Lower lobe of right lung (tissue), 2 donors: ENCODE results near the gene TMPRSS3. TPM values are rescaled to one million over a fixed set of nuclear protein-coding genes. Genes with fewer than 3 reads are reported as not detected.
A peak's percentile ranks its signal among the peaks of the same experiment; 100 is the strongest.

Source experiments
- ATAC-seq, 2 donors: fragments of 200-7000 bp; cut with Tn5 transposase; one replicate each; pipeline ENCODE4 v1.9.1; 2020 to 2022; ENCODE audit warnings: mild to moderate bottlenecking in 2 of 2, moderate library complexity in 2 of 2
- DNase-seq: peaks from one replicate; pipeline ENCODE4 v3.0.0-alpha.2; 2020
- H3K27ac ChIP-seq: fragments of 200-600 bp; one replicate; pipeline ENCODE4 v1.8.0; 2022
- H3K27me3 ChIP-seq: fragments of 200-600 bp; one replicate; pipeline ENCODE4 v1.8.0; 2022; ENCODE audit warnings: low read depth
- H3K36me3 ChIP-seq: fragments of 200-600 bp; one replicate; pipeline ENCODE4 v1.8.0; 2022; ENCODE audit warnings: mild to moderate bottlenecking
- H3K4me1 ChIP-seq: fragments of 200-600 bp; one replicate; pipeline ENCODE4 v1.8.0; 2022
- H3K4me3 ChIP-seq: fragments of 200-600 bp; one replicate; pipeline ENCODE4 v1.8.0; 2022; ENCODE audit warnings: mild to moderate bottlenecking
- H3K9me3 ChIP-seq: fragments of 200-600 bp; one replicate; pipeline ENCODE4 v1.8.0; 2022
- intact Hi-C: fragments of 100-400 bp; cut with DNase I; formaldehyde crosslinking; loops from one replicate; pipeline ENCODE4 v1.11.0; 2022
- total RNA-seq: library from RNA; stranded (reverse); fragmentation: NEBNext Ultra II Directional; extraction: Animal tissue kit (Norgen Biotek cat#: 25700); gene quantifications from one replicate; pipeline ENCODE4 v1.2.1, GENCODE V29; 2021
- TF ChIP-seq, protein P1 (sequence below): fragments of 200-600 bp; IDR thresholded peaks from one replicate; pipeline ENCODE4 v1.8.0; 2022; ENCODE audit warnings: antibody characterized with exemption, mild to moderate bottlenecking
- donor health status: DM: no; HTN: yes; CAD: no; lungs with severe emphysema.

TMPRSS3 gene
- total RNA-seq, 1 donor from 2014 or later = 3.8 TPM

DNA sequence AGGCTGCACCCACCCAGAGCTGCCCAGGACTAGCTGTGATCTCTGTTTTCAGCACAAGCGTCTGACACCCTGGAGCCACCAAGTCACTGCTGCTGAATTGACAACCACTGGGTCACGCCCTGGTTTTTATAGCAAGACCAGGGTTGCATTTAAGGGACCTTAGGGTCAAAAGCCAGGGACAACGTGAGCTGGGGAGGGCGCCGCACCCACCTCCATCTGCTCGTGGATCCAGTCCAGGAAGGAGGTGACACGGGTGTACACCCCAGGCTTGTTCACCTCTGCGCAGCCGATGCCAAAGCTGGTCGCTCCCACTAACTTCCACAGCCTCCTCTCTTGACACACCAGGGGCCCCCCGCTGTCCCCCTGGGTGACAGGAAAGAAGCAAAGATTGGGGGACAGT, 20.3 kb downstream of the TMPRSS3 start:
- no peaks in the 10 kb centered on the region for H3K9me3 ChIP-seq
- no peaks in the 10 kb centered on the region for H3K27me3 ChIP-seq
- TF ChIP-seq, protein P1, sequence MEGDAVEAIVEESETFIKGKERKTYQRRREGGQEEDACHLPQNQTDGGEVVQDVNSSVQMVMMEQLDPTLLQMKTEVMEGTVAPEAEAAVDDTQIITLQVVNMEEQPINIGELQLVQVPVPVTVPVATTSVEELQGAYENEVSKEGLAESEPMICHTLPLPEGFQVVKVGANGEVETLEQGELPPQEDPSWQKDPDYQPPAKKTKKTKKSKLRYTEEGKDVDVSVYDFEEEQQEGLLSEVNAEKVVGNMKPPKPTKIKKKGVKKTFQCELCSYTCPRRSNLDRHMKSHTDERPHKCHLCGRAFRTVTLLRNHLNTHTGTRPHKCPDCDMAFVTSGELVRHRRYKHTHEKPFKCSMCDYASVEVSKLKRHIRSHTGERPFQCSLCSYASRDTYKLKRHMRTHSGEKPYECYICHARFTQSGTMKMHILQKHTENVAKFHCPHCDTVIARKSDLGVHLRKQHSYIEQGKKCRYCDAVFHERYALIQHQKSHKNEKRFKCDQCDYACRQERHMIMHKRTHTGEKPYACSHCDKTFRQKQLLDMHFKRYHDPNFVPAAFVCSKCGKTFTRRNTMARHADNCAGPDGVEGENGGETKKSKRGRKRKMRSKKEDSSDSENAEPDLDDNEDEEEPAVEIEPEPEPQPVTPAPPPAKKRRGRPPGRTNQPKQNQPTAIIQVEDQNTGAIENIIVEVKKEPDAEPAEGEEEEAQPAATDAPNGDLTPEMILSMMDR = no peak
- ATAC-seq = no peak
- peak; percentile 28 for DNase-seq
- H3K4me1 ChIP-seq = no peaks in the 10 kb centered on the region
- no peak overlapping the region for H3K4me3 ChIP-seq
- intact Hi-C loops = no loop called here
- no peaks in the 10 kb centered on the region for H3K36me3 ChIP-seq
- H3K27ac ChIP-seq = no peak overlapping the region

DNA sequence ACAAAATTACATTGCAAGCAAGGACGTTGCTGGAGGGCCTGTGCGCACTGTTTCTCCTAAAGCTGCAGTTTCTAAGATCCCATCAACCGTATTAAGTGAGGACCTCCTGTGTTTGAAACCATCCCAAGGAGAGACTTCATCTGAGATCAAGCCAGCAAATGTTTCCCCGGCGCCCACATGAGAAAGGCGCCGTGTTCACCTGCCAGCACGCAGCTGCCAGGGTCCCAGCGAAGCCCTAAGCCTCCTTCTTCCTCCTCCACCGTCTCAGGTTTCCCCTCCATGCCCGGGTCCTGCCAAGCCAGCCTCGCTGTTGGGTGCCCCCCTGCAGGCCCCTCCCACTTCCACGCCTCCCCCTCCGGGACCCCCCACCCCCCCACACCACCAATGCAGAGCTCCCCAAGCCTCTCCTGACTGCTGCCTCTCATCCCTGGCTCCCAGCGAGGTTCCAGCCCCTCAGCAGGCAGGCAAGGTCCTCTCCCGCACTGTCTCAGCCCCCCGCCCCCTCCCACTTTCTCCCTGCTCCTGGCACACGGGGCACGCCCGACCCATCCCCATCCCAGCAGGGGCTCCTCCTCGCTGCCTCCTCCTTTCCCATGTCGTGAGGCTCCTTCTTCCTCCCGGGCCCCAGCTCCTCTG, 20.9 kb downstream of the TMPRSS3 start:
- TF ChIP-seq, protein P1 = no peak
- H3K4me3 ChIP-seq = no peak overlapping the region
- DNase-seq (peak; percentile 32), ATAC-seq (no peak)
- H3K27ac ChIP-seq = no peak overlapping the region
- H3K9me3 ChIP-seq = no peaks in the 10 kb centered on the region
- no peaks in the 10 kb centered on the region for H3K36me3 ChIP-seq
- no peaks in the 10 kb centered on the region for H3K4me1 ChIP-seq
- intact Hi-C loops = no loop called here
- no peaks in the 10 kb centered on the region for H3K27me3 ChIP-seq

DNA sequence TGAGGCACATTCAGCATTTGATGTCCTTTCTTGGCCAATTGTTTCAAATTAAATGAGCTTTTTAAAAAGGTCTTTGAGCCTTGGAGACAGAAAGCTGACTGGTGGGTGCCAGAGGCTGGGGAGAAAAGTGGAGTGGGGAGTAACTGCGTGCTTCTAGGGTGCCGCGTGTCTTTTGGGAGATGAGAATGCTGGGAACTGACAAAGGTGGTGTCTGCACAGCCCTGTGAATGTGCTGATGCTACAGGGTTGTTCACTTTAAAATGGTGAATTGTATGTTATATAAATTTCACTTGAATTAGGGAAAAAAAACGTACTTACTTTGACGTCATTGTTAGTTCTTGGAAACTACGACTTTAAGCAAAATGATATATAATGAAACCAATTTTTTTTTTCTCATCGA, 21.4 kb downstream of the TMPRSS3 start:
- TF ChIP-seq, protein P1 = no peak
- DNase-seq (no peak), ATAC-seq (no peak)
- Histone ChIP-seq H3K9me3 (no peaks in the 10 kb centered on the region), H3K4me3 (no peak overlapping the region), H3K4me1 (no peaks in the 10 kb centered on the region), H3K27ac (no peak overlapping the region), H3K27me3 (no peaks in the 10 kb centered on the region), H3K36me3 (no peaks in the 10 kb centered on the region)
- intact Hi-C loops = no loop called here

DNA sequence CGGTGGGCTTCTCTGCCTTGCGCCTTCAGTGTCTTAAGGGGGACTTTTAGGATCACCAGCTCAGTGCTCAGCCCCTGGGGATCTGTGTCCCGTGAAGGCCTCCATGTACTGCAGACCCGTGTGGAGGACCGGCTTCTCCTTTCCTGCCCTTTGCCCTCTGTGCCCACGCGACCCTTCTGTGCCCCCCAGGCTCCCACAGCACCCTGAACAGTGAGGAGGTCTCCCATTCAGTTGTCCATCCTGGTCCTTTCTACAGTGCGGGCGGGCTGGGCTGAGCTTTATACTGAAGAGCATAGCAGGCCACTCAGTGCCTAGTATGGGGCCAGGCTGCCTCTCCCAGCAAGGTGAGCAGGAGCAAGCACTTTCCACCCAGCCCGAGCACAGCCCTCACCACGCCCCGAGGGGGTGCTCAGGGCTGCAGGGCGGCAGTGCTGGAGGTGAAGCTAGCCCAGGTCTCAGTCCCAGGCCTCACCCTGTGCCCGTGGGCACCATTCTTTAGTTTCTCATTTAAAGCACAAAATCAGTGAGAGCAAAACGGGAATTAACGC, 21.9 kb downstream of the TMPRSS3 start:
- DNase-seq (no peak), ATAC-seq (no peak)

DNA sequence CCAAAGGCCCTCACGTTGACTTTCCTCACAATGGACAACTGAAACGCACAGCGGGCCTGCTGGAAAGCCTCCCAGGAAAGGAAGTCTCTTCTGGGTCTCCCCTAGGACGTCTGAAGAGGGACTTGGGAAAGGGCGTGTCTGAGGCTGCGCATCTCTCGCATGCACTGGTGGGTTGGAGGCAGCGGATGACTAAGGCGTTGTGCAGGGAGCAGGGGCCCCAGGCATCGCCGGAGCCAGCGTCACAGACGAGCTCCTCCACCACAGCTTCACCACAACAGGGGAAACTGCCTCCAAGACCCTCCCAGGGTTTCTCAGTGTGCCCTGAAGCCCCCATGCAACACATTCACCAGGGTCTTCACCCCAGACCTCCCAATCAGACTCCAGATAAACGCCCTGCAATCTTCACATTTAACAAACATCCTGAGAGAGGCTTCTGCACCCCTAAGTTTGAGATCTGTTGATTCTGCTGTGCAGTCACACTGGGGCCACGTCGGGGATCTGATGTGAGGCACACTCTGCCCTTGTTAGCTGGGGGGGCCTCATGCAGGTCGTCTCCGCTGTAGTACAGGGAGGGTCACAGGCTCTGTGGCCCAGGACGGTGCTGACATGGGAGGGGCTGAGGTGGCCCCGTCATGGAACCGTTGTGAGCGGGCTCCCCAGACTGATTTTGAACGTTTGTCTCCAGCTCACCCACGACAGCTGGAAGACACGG, 22.5 kb downstream of the TMPRSS3 start:
- ATAC-seq (no peak), DNase-seq (no peak)
- intact Hi-C loops = no loop called here
- no peak overlapping the region for H3K27ac ChIP-seq
- TF ChIP-seq, protein P1 = no peak
- H3K36me3 ChIP-seq = no peaks in the 10 kb centered on the region
- no peaks in the 10 kb centered on the region for H3K27me3 ChIP-seq
- no peaks in the 10 kb centered on the region for H3K9me3 ChIP-seq
- no peak overlapping the region for H3K4me3 ChIP-seq
- H3K4me1 ChIP-seq = no peaks in the 10 kb centered on the region

More for the DNA sequence above, 21.9 kb downstream of the TMPRSS3 start:
- TF ChIP-seq, protein P1 = no peak
- no peak overlapping the region for H3K4me3 ChIP-seq
- H3K36me3 ChIP-seq = no peaks in the 10 kb centered on the region
- intact Hi-C loops = no loop called here
- H3K9me3 ChIP-seq = no peaks in the 10 kb centered on the region
- H3K4me1 ChIP-seq = no peaks in the 10 kb centered on the region
- H3K27me3 ChIP-seq = no peaks in the 10 kb centered on the region
- no peak overlapping the region for H3K27ac ChIP-seq
